GM23338 (cell line): ENCODE results near the gene NALF2.

ENCODE experiments used
- CREB1 ChIP-seq: fragments of 250-450 bp; sonication (Bioruptor Pico); IDR thresholded peaks from 2 replicates; pipeline ENCODE4 v1.5.0; 2020; ENCODE audit warnings: low read depth, mild to moderate bottlenecking, moderate library complexity
- CTCF ChIP-seq, 2 experiments: fragments of 200-600 bp in 1 of 2; sonication (generic) in 1 of 2; conservative IDR thresholded peaks; 2 replicates each; pipeline versions ENCODE4 v1.5.1 to v1.6.1; 2016 to 2017; ENCODE audit warnings: antibody characterized with exemption in 2 of 2, low read depth in 2 of 2, mild to moderate bottlenecking in 2 of 2, moderate library complexity in 1 of 2
- EZH2 ChIP-seq: fragments of 200-600 bp; sonication (generic); IDR thresholded peaks from one replicate; pipeline ENCODE4 v1.8.0; 2017; ENCODE audit warnings: antibody characterized with exemption, mild to moderate bottlenecking, low read depth; ENCODE audit not compliant: unreplicated experiment
- EZH2phosphoT487 ChIP-seq: fragments of 200-600 bp; sonication (generic); IDR thresholded peaks from one replicate; pipeline ENCODE4 v1.8.1; 2018; ENCODE audit warnings: antibody characterized with exemption; ENCODE audit not compliant: unreplicated experiment
- POLR2AphosphoS5 ChIP-seq: IDR thresholded peaks from 2 replicates; pipeline ENCODE4 v1.6.1; 2016; ENCODE audit warnings: antibody characterized with exemption, low read depth
- ZNF114 ChIP-seq: fragments of 250-450 bp; sonication (Bioruptor Pico); IDR thresholded peaks from 2 replicates; pipeline ENCODE4 v1.5.0; 2020; ENCODE audit warnings: mild to moderate bottlenecking, moderate library complexity
- TF ChIP-seq, protein P1 (sequence below): IDR thresholded peaks from one replicate; pipeline ENCODE4 v1.6.1; 2018; ENCODE audit warnings: antibody characterized with exemption; ENCODE audit not compliant: unreplicated experiment

GRCh38 chrX:69543572-69543971 is 39.4 kb downstream of the NALF2 start:
- no peak for TF ChIP-seq EZH2phosphoT487
- TF ChIP-seq EZH2 = no peak
- TF ChIP-seq CTCF (conservative IDR thresholded peaks at IDR 0.05; ENCODE audit: low read depth in 2 of 2) = no peak
- TF ChIP-seq POLR2AphosphoS5 = no peak
- no peak for TF ChIP-seq ZNF114
- TF ChIP-seq, protein P1, sequence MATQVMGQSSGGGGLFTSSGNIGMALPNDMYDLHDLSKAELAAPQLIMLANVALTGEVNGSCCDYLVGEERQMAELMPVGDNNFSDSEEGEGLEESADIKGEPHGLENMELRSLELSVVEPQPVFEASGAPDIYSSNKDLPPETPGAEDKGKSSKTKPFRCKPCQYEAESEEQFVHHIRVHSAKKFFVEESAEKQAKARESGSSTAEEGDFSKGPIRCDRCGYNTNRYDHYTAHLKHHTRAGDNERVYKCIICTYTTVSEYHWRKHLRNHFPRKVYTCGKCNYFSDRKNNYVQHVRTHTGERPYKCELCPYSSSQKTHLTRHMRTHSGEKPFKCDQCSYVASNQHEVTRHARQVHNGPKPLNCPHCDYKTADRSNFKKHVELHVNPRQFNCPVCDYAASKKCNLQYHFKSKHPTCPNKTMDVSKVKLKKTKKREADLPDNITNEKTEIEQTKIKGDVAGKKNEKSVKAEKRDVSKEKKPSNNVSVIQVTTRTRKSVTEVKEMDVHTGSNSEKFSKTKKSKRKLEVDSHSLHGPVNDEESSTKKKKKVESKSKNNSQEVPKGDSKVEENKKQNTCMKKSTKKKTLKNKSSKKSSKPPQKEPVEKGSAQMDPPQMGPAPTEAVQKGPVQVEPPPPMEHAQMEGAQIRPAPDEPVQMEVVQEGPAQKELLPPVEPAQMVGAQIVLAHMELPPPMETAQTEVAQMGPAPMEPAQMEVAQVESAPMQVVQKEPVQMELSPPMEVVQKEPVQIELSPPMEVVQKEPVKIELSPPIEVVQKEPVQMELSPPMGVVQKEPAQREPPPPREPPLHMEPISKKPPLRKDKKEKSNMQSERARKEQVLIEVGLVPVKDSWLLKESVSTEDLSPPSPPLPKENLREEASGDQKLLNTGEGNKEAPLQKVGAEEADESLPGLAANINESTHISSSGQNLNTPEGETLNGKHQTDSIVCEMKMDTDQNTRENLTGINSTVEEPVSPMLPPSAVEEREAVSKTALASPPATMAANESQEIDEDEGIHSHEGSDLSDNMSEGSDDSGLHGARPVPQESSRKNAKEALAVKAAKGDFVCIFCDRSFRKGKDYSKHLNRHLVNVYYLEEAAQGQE = no peak
- TF ChIP-seq CREB1 (CRISPR knock-in tag) = no peak
